Measurements from ENCODE around the gene GHITM. TPM values are rescaled to one million over a fixed set of nuclear protein-coding genes. Genes with fewer than 3 reads are reported as not detected.

GHITM gene
- polyA plus RNA-seq, 1 experiment, result 204 TPM

GRCh38 chr10:84193846-84194423, 54.6 kb downstream of the GHITM start:
- CTCF ChIA-PET, result no interaction called here
- Histone ChIP-seq H3K36me3 (ENCODE audit: control insufficient read depth, insufficient read depth, low read length) (no peaks in the 10 kb centered on the region), H3K4me3 (ENCODE audit: low read depth, low read length) (peak overlapping the region; percentile 16; the same call in 1 of the 2 replicates), H3K27me3 (ENCODE audit: control insufficient read depth, insufficient read depth, low read length) (peaks cover 23% of the 10 kb centered on the region)
- TF ChIP-seq CTCF (IDR thresholded peaks at IDR 0.05; ENCODE audit: insufficient read depth, low read depth, low read length), result no peak
- DNase-seq (ENCODE audit: low read depth), result no peak
- POLR2A ChIA-PET, result no interaction called here

GRCh38 chr10:84194424-84195043, 55.2 kb downstream of the GHITM start, which contains the start of gene CDHR1:
TSS of gene CDHR1 (plus strand) at chr10:84194537. CDS start at chr10:84194761, 224 bp downstream.
- POLR2A ChIA-PET, result no interaction called here
- H3K4me3 ChIP-seq (ENCODE audit: low read depth, low read length), result peak within 1 kb of the TSS; percentile 16; the same call in 1 of the 2 replicates
- no peaks in the 10 kb centered on the region for H3K36me3 ChIP-seq (ENCODE audit: control insufficient read depth, insufficient read depth, low read length)
- CTCF ChIA-PET, result no interaction called here
- H3K27me3 ChIP-seq (ENCODE audit: control insufficient read depth, insufficient read depth, low read length), result peaks cover 23% of the 10 kb centered on the region
- DNase-seq (ENCODE audit: low read depth), result no peak
- TF ChIP-seq CTCF (IDR thresholded peaks at IDR 0.05; ENCODE audit: insufficient read depth, low read depth, low read length), result no peak

GRCh38 chr10:84195044-84195830, 55.9 kb downstream of the GHITM start:
- CTCF ChIA-PET, result no interaction called here
- DNase-seq (ENCODE audit: low read depth), result no peak
- Histone ChIP-seq H3K27me3 (ENCODE audit: control insufficient read depth, insufficient read depth, low read length) (peaks cover 23% of the 10 kb centered on the region), H3K4me3 (ENCODE audit: low read depth, low read length) (no peak overlapping the region), H3K36me3 (ENCODE audit: control insufficient read depth, insufficient read depth, low read length) (no peaks in the 10 kb centered on the region)
- TF ChIP-seq CTCF (IDR thresholded peaks at IDR 0.05; ENCODE audit: insufficient read depth, low read depth, low read length), result no peak
- POLR2A ChIA-PET, result no interaction called here

GRCh38 chr10:84196083-84196482, 56.8 kb downstream of the GHITM start:
- CTCF ChIA-PET, result no interaction called here

More at GRCh38 chr10:84196083-84196482, 56.8 kb downstream of the GHITM start:
- TF ChIP-seq CTCF (IDR thresholded peaks at IDR 0.05; ENCODE audit: insufficient read depth, low read depth, low read length), result no peak
- Histone ChIP-seq H3K27me3 (ENCODE audit: control insufficient read depth, insufficient read depth, low read length) (peaks cover 23% of the 10 kb centered on the region), H3K4me3 (ENCODE audit: low read depth, low read length) (no peak overlapping the region), H3K36me3 (ENCODE audit: control insufficient read depth, insufficient read depth, low read length) (no peaks in the 10 kb centered on the region)
- POLR2A ChIA-PET, result no interaction called here
- DNase-seq (ENCODE audit: low read depth), result no peak
